NCI-H1930 (cell line): ENCODE results near the gene PAMR1.

Experiments used
- DNase-seq, 2 experiments: peaks; one replicate each; lab custom pipeline; 2025; lab: John Stamatoyannopoulos, UW

Gene PAMR1

GRCh38 chr11:35500744-35501143 lies 24.7 kb downstream of the PAMR1 start:
- no peak for DNase-seq

DNA sequence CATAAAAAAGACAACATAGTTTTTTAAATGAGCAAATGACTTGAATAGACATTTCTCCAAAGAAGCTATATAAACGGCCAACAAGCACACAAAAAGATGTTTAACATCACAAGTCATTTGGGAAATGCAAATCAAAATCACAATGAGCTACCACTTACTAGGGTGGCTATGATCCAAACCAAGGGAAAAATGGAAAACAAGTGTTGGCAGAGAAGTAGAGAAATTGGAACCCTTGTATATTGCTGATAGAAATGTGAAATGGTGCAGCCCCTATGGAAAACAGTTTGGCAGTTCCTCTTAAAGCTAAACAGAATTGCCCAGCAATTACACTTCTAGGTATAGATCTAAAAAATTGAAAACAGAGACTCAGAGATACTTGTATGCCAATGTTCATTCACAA lies 29.0 kb downstream of the PAMR1 start:
- DNase-seq, result no peak

- no peak for DNase-seq
These were observed 30.4 kb downstream of the PAMR1 start for GRCh38 chr11:35494957-35495490.

DNA sequence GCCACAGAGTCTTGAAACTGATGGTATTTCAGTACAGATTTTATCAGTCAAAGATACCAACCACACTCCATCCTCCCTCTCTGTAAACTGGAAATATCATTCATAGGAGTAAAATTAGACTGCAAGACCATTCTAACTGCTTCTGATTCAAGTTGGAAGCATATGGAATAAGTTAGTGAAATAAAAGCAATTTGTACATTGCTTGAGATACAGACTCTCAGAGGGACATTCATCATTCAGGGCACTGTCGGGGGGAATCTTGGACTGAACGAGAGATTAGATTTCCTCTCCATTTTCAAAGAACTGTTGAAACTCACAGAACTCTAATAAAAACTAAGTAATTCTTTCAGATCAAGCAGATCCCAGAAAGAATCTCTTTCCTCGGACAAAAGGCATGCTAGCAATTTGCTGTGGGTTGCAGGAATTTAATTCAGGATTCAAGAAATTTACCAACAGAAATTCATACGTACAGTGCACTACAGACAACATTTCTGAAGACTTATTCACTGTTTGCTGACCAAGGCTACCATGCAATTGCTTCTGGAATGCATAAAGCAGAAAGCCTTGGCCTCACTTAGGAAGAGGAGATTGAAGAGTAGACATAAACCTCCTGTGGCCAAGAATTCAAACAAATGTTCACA lies 34.1 kb downstream of the PAMR1 start:
- DNase-seq, result no peak

DNA sequence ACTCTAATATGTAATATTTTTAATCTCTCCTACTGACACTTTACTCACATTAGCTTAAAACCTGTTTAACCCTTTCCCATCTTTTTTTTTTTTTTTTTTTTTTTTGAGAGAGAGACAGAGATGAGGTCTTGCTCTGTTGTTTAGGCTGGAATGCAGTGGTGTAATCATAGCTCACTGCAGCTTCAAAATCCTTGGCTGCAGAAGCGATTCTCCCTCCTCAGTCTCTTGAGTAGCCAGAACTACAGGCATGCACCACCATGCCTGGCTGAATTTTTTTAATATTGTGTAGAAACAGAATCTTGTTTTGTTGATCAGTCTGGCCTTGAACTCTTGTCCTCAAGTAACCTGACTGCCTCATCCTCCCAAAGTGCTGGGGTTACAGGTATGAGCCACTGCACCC lies 37.3 kb downstream of the PAMR1 start:
- DNase-seq, result no peak

DNA sequence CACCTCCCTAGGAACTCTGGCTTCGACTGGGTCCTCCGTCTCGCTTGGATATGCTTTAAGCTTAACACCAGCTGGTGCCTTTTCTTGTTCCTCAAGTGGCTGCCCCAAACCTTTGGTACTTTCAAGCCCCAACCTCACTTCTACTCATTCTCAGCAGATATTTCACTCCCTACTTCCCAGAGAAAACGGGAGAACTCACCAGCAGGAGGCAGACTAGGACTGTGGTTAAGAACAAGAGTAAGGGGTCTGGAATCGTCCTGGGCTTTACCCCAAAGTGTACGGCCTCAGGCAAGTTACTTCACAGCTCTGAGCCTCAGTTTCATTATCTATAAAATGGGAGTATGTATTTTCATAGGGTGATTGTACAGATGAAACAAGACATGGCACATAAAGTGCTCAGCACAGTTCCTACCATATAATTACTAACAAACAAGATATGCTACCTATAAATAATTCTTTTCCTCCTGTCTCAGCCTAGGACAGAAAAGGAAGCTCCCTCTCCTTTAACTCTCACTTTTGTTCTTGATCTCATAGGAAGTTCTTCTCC lies 37.8 kb downstream of the PAMR1 start:
- DNase-seq, result peak in 1 of 2 experiments; percentile 50

DNA sequence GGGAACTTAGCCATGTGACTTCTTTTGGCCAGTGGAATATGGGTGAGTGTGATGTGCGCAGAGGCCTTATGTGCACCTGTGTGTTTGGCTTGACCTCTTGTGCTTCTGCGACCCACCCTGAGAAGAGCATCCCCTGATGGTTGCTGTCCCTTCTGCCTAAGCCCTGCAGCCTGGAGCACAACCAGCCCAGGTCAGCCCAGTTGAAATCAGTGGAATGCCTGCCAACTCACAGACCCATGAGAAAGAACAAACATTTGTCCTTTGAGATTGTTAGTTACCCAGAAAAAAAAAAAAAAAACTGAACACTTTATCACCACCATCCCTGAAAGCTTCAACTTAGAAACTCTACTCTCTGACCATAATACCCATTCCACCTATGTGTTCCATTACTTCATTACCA lies 38.5 kb downstream of the PAMR1 start:
- no peak for DNase-seq

DNA sequence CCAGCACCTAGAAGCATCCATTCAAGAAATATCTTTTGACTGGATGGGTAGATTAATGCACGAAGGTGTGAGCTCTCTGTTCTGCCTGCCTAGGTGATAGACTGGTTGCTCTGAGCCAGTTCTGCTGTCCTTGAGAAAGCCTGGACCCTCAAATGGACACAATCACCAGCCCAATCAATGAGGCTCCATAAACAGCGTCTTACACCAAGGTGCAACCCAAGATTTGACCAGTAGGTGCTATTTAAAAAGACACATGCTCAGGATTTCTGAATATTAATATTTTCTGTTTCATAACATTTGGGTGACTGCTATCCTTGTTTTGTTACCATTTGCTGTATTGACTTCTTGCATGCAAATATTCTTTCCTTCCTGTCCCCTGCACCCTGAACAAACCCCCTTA lies 39.0 kb downstream of the PAMR1 start:
- no peak for DNase-seq

DNA sequence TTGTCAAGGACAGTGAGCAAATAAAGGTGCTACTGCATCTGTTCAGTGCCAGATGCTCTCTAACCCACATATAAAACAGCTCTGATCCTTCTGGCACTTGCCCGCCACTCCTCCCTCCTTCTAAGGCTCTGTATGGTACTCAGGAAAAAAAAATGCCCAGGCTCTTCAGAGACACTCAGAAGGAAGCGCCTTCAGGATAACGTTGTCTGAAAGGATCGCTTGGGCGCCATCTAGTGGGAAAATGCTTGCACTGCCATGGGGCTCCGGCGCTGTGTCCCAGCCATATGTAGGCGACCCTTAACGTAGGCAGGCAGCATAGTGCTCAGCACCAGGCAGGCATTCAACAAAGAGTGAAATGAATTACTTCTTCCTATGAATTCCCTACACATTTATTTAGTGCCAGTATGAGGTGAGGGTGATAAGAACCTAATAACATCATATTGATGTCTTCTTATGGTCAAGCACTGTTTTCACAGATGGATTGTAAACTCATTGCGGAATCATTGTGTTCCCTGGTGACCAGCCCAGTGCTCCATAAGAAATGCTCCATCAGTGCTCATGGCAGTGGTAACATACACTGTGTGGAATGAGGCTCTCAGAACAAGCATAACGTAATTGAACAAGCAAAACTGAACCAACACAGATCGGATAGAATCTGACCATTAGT lies 39.6 kb downstream of the PAMR1 start:
- peak; percentile 57 to 85 for DNase-seq

- no peak for DNase-seq
These were observed 41.0 kb downstream of the PAMR1 start for GRCh38 chr11:35484435-35484834.

DNA sequence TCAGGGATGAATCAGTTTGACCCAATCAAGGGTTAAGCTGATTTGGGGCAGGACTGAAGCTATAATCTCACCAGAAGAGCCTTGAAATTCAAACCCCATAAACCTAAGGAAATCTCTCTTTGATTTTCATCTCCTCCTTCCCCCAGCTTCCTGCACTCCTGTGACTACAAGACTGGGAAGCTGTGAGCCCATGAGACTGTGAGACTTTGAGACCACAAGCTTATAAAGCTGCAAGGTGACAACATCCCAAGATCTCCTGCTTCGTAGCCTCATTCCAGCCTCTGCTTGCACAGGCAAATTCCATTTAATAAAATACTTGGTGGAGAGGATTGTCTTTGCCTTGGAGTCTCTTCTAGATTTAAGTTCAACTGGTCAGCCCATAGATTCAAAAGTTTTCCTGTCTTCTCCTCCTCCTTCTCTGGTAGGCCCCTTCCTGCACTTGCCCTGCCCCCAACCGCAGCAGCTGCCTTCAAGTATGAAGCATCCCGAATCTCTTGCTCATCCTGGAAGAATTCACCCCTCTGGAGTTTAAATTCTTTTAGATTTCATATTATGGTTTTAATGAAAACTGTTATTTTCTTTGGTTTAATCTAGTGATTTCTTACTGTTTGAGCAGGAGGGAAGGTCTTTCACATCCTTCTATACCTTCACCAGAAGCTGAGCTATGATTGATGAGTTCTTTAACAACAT lies 42.1 kb downstream of the PAMR1 start:
- DNase-seq, result no peak

DNA sequence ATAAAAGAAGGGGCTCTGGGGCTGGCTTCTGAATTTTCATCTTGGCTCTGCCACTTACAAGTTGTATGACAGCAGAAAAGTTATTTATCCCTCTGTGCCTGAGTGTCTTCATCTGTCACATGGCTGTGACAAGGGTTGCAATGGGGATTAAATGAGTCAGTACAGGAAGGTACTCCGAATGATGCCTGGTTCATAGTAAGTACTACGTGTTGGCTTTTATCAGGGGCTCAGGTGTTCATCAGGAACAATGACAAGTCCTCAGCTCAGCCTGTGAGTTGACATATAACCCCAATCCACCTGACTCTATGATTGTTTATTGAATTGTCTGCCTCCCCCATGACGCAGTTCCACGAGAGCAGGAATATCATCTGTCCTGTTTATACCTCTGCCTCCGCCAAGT lies 45.7 kb downstream of the PAMR1 start:
- no peak for DNase-seq

- no peak for DNase-seq
These were observed 46.8 kb downstream of the PAMR1 start for GRCh38 chr11:35478471-35479091.

- DNase-seq, result no peak
These were observed 47.5 kb downstream of the PAMR1 start for GRCh38 chr11:35477901-35478300.

GRCh38 chr11:35474688-35475087 lies 50.7 kb downstream of the PAMR1 start:
- no peak for DNase-seq

DNA sequence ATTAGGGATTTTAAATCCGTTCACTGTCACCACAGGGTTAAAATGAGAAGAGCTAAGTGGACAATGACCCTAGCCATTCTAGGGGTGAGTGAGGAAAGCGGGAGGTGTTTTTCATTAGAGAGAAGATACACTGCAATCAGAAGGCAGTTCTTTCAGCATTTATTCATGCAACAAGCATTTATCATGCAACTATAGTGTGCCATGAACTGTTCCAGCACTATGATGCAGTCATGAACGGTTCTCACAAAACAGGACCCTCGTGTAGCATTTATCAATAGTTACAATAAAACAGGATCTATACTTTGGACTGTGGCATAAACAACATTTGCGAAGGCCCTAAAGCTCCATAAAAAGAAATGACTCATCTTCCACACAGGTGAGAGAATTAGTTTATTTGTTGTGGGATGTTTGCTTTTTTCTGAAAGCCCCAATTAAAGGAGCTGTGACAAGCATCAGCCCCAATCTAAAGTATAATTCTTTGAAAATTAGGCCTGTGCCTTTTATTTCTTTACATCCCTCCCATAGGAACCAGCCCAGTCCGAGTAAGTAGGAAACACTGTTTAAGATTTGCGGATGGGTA lies 51.5 kb downstream of the PAMR1 start:
- DNase-seq, result no peak

GRCh38 chr11:35470616-35471015 lies 54.8 kb downstream of the PAMR1 start:
- DNase-seq, result no peak

DNA sequence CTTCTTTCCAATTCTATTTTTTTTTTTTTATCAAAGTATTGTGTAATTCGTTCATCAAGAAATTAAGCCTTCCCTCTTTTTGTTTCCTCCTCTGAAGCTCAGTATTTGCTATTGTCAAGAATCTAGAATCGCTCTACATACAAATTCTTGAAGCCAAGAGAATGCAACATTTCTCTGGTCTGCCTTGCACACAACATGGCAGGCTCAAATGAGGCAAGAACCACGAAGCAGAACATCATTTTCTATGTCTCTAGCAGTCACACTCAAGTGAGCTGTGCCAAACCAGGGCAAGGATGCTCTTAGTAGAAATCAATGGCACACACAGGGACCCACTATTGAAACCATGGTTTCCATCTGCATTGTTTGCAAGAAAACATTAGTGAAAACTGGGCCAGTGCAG lies 59.4 kb downstream of the PAMR1 start:
- no peak for DNase-seq

DNA sequence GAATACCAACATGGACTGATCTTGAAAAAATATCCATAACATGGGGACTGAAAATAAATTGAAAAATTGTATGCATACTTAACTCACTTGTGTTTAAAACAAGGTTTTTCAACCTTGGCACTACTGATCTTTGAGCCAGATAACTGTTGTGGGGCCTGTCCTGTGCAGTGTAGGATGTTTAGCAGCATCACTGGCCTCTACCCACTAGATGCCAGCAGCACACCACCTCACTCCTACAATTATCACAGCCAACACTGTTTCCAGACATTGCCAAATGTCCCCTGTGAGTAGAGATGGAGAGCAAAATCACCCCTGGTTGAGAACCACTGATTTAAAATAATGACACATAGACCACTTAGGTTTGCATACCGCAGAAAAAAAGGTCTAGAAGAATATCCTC lies 61.1 kb downstream of the PAMR1 start:
- DNase-seq, result no peak

DNA sequence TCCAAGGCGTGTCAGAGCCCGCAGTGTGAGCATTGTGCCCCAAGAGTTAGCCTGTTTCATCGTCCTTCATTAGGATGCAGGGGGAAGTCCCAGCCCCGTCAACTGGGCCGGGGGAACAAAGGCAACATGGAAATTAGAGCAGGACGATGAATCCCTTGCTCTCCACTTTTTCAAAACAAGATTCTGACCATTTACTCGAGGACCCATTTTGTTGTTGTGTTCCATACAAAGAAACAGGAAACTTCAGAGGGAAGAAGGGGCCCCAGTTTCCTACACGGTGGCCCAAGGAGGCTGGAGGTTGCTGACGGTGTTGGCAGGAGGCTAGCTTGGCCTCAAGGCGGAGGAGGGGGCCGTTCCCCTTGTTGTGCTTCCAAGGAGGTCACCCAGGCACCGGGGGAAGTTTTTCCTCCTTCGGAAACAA lies 62.1 kb downstream of the PAMR1 start:
- DNase-seq, result no peak

- DNase-seq, result no peak
These were observed 63.4 kb downstream of the PAMR1 start for GRCh38 chr11:35461917-35462538.

- DNase-seq, result no peak
These were observed 65.9 kb downstream of the PAMR1 start for GRCh38 chr11:35459489-35459888.
